Liver (tissue), 3 donors: ENCODE measurements around the gene ATF6B.
A peak's percentile ranks its signal among the peaks of the same experiment; 100 is the strongest.

ENCODE experiments used
- EGR1 ChIP-seq, 2 donors: IDR thresholded peaks; 2 replicates each; pipeline ENCODE4 v1.6.1; 2016 to 2018; ENCODE audit warnings: antibody characterized with exemption in 2 of 2, low read depth in 2 of 2
- JUND ChIP-seq, 2 donors: IDR thresholded peaks; 2 replicates each; pipeline ENCODE4 v1.6.1; 2016; ENCODE audit warnings: antibody characterized with exemption in 2 of 2
- RAD21 ChIP-seq, 2 donors: IDR thresholded peaks; 2 replicates each; pipeline ENCODE4 v1.6.1; 2016; ENCODE audit warnings: antibody characterized with exemption in 2 of 2, mild to moderate bottlenecking in 2 of 2
- REST ChIP-seq: IDR thresholded peaks from 2 replicates; pipeline ENCODE4 v1.6.1; 2016; ENCODE audit warnings: antibody characterized with exemption, mild to moderate bottlenecking
- TAF1 ChIP-seq: conservative IDR thresholded peaks from 2 replicates; pipeline ENCODE4 v1.6.1; 2016; ENCODE audit warnings: antibody characterized with exemption, mild to moderate bottlenecking
- YY1 ChIP-seq: IDR thresholded peaks from 2 replicates; pipeline ENCODE4 v1.6.1; 2016; ENCODE audit warnings: antibody characterized with exemption, mild to moderate bottlenecking
- ZBTB33 ChIP-seq: IDR thresholded peaks from 2 replicates; pipeline ENCODE4 v1.6.1; 2016; ENCODE audit warnings: antibody characterized with exemption
- TF ChIP-seq, protein P1 (sequence below): fragments of 150-350 bp; IDR thresholded peaks from 2 replicates; pipeline ENCODE4 v1.5.1; 2017; ENCODE audit warnings: improper control_type of control experiment, low read depth, low read length; ENCODE audit not compliant: missing input control
- TF ChIP-seq, protein P2 (sequence below): IDR thresholded peaks from 2 replicates; pipeline ENCODE4 v1.6.1; 2016; ENCODE audit warnings: antibody characterized with exemption
- TF ChIP-seq, protein P3 (sequence below): IDR thresholded peaks from 2 replicates; pipeline ENCODE4 v1.6.1; 2016; ENCODE audit warnings: antibody characterized with exemption
- donor health status: healthy.
- donor health status: healthy.

DNA sequence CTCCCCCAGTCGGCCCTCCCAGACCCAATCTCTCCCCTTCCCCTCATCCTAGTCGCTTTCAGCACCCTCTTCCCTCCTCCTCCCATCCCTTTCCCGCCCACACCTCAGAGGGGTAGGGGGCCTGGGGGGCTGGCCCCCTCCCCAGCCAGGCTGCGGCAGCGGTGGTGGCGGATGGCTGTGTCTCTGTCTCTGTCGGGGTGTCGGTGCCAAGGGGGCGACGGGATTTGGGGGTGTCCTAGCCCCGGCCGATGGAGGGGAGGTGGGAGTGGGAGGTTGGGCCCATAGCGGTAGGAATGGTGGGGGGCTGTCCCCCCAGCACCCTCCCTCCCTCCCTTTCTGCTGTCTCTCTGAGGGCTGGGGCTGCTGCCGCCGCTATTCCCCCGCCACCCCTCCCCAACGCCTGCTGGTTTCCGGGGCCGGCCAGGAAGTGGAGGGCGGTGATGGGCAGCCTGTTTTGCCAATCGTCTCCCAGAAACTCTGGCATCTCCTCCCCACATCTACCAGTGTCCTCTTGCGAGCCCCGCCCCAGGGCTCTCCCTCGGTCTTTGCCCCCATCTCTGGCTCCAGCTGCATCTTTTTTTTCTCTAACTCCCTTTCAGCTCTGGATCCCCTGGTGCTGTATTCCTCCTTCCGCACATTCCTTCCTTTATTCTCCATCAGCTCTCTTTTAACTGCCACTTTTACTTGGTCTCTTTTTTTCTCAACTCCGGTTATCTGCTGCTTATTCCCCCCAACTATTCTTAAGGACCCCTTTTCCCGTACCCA, 47.8 kb upstream of the ATF6B start, which contains the start of gene AGPAT1:
- TF ChIP-seq, protein P1, sequence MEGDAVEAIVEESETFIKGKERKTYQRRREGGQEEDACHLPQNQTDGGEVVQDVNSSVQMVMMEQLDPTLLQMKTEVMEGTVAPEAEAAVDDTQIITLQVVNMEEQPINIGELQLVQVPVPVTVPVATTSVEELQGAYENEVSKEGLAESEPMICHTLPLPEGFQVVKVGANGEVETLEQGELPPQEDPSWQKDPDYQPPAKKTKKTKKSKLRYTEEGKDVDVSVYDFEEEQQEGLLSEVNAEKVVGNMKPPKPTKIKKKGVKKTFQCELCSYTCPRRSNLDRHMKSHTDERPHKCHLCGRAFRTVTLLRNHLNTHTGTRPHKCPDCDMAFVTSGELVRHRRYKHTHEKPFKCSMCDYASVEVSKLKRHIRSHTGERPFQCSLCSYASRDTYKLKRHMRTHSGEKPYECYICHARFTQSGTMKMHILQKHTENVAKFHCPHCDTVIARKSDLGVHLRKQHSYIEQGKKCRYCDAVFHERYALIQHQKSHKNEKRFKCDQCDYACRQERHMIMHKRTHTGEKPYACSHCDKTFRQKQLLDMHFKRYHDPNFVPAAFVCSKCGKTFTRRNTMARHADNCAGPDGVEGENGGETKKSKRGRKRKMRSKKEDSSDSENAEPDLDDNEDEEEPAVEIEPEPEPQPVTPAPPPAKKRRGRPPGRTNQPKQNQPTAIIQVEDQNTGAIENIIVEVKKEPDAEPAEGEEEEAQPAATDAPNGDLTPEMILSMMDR, result no peak
- no peak for TF ChIP-seq TAF1
- no peak for TF ChIP-seq EGR1 (IDR thresholded peaks at IDR 0.05; ENCODE audit: low read depth in 2 of 2)
- peak; percentile 67 for TF ChIP-seq YY1
- TF ChIP-seq RAD21 (IDR thresholded peaks at IDR 0.05), result peak in 1 of 2 donors; percentile 36
- TF ChIP-seq, protein P2, sequence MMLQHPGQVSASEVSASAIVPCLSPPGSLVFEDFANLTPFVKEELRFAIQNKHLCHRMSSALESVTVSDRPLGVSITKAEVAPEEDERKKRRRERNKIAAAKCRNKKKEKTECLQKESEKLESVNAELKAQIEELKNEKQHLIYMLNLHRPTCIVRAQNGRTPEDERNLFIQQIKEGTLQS, result no peak
- TF ChIP-seq JUND (IDR thresholded peaks at IDR 0.05), result peak in 1 of 2 donors; percentile 31
- TF ChIP-seq ZBTB33, result peak; percentile 6
- TF ChIP-seq, protein P3, sequence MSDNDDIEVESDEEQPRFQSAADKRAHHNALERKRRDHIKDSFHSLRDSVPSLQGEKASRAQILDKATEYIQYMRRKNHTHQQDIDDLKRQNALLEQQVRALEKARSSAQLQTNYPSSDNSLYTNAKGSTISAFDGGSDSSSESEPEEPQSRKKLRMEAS, result no peak
- peak; percentile 85 for TF ChIP-seq REST
